ENCODE results near the gene IP6K3. TPM values are rescaled to one million over a fixed set of nuclear protein-coding genes. Genes with fewer than 3 reads are reported as not detected.

IP6K3 gene
- total and polyA plus RNA-seq, 11 donors = 11.7 to 72.4 (median 30.8) TPM

- Histone ChIP-seq H3K36me3 (peaks cover 0 to 69% (median 32%) of the 10 kb centered on the region in 9 donors), H3K4me1 (peaks cover 15 to 97% (median 79%) of the 10 kb centered on the region in 12 donors), H3K4me3 (no peak overlapping the region), H3K9me3 (no peaks in the 10 kb centered on the region), H3K27ac (peak overlapping the region in 11 of 12 donors; percentile 40 to 94 (median 84)), H3K27me3 (no peaks in the 10 kb centered on the region)
- intact Hi-C loops (cut with DNase I) = no loop called here
- no peak for ATAC-seq
- no peak for DNase-seq
- no peak for TF ChIP-seq POLR2A (IDR thresholded peaks at IDR 0.05)
- no peak for TF ChIP-seq CTCF (IDR thresholded peaks at IDR 0.05)
- 82 to 90% (median 83%) methylated on average over 5 of the region's 5 CpGs for WGBS, 4 donors
Observed at GRCh38 chr6:33694977-33695376, 51.7 kb downstream of the IP6K3 start.

- intact Hi-C loops (cut with DNase I) = no loop called here
- H3K27me3 ChIP-seq = no peaks in the 10 kb centered on the region
- peak in 1 of 5 donors; percentile 52 for DNase-seq
- WGBS, 4 donors = 32 to 38% (median 35%) methylated on average over 19 of the region's 19 CpGs
- ATAC-seq = peak in 2 of 4 donors; percentile 2 to 9
- peak overlapping the region in 11 of 12 donors; percentile 40 to 94 (median 84) for H3K27ac ChIP-seq
- H3K36me3 ChIP-seq = peaks cover 0 to 71% (median 33%) of the 10 kb centered on the region in 9 donors
- H3K9me3 ChIP-seq = no peaks in the 10 kb centered on the region
- H3K4me3 ChIP-seq = no peak overlapping the region
- H3K4me1 ChIP-seq = peaks cover 15 to 92% (median 78%) of the 10 kb centered on the region in 12 donors
- TF ChIP-seq POLR2A (IDR thresholded peaks at IDR 0.05) (no peak), CTCF (IDR thresholded peaks at IDR 0.05) (no peak)
Observed at GRCh38 chr6:33694401-33694931, 52.2 kb downstream of the IP6K3 start.

- Histone ChIP-seq H3K36me3 (peaks cover 0 to 74% (median 42%) of the 10 kb centered on the region in 9 donors), H3K9me3 (no peaks in the 10 kb centered on the region), H3K27ac (peak overlapping the region; percentile 65 to 94 (median 82)), H3K4me1 (peaks cover 15 to 82% (median 70%) of the 10 kb centered on the region in 12 donors), H3K4me3 (peak overlapping the region in 1 of 12 donors; percentile 12), H3K27me3 (no peaks in the 10 kb centered on the region)
- TF ChIP-seq CTCF (IDR thresholded peaks at IDR 0.05) (no peak), POLR2A (IDR thresholded peaks at IDR 0.05) (no peak)
- peak; percentile 45 to 66 (median 58) for ATAC-seq
- DNase-seq = peak in 4 of 5 donors; percentile 45 to 72 (median 55)
- WGBS, 4 donors = 40 to 43% (median 41%) methylated on average over 26 to 28 of the region's 28 CpGs
- intact Hi-C loops (cut with DNase I) = no loop called here
Observed at GRCh38 chr6:33693186-33694105, 53.3 kb downstream of the IP6K3 start.

GRCh38 chr6:33692760-33693158, 53.9 kb downstream of the IP6K3 start:
- peak in 3 of 4 donors; percentile 1 to 9 (median 8) for ATAC-seq
- intact Hi-C loops (cut with DNase I) = no loop called here
- DNase-seq = peak in 1 of 5 donors; percentile 60
- Histone ChIP-seq H3K27ac (peak overlapping the region; percentile 65 to 94 (median 82)), H3K27me3 (no peaks in the 10 kb centered on the region), H3K9me3 (no peaks in the 10 kb centered on the region), H3K4me3 (peak overlapping the region in 1 of 12 donors; percentile 12), H3K4me1 (peaks cover 15 to 78% (median 66%) of the 10 kb centered on the region in 12 donors), H3K36me3 (peaks cover 0 to 74% (median 42%) of the 10 kb centered on the region in 9 donors)
- 51 to 63% (median 59%) methylated on average over 6 to 10 of the region's 10 CpGs for WGBS, 4 donors
- TF ChIP-seq CTCF (IDR thresholded peaks at IDR 0.05) = no peak
- no peak for TF ChIP-seq POLR2A (IDR thresholded peaks at IDR 0.05)

Measured in heart left ventricle (tissue), 16 donors.